Measurements from ENCODE around the gene SLC17A9.

SLC17A9 gene

GRCh38 chr20:63014287-63014686, 61.8 kb downstream of the SLC17A9 start:
- DNase-seq (ENCODE audit: insufficient read length, low spot score) = no peak
- FAIRE-seq = no peak

DNA sequence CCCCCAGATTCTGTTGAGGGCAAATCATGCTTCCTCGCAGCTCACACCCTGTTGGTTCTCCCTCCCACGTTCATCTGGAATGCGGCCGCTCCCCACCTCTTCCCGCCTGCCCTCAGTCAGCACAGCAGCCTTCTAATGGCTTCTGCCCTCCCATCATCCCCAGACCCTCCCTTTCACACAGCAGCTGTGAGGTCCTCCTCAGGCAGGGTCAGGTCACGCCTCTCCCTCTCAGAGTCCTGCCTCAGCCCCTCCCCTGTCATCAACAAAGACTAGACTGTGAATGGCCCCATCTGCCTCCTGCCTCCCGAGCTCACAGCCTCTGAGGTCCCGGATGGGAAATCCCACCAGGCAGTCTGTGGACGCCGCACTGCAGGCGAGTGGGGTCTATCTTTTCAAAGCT, 62.2 kb downstream of the SLC17A9 start:
- no peak for FAIRE-seq
- no peak for DNase-seq (ENCODE audit: insufficient read length, low spot score)

DNA sequence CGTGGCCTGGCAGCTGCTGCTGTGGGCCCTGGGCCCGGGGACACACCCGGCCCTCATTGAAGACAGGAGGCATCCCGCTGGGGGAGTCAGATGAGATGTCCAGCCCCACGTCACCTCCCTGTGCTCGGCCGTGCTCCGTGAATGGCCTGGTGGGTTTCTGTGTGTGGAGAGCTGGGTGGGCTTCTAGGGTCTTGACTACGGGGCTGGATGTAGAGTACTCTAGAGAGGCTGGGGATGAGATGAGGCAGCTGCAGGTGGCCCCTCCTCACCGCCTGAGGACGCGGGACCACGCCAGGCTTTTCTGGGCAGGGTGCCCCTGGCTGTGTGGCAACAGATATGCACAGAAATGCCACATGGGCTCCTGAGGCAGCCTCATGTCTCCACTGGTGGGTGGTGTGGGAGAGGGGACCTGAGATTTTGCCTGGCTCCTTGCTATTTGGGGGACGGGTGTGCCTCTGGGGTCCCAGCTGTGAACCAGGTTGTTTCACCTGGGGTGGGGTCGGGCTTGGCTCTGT, 62.7 kb downstream of the SLC17A9 start:
- FAIRE-seq = no peak

DNA sequence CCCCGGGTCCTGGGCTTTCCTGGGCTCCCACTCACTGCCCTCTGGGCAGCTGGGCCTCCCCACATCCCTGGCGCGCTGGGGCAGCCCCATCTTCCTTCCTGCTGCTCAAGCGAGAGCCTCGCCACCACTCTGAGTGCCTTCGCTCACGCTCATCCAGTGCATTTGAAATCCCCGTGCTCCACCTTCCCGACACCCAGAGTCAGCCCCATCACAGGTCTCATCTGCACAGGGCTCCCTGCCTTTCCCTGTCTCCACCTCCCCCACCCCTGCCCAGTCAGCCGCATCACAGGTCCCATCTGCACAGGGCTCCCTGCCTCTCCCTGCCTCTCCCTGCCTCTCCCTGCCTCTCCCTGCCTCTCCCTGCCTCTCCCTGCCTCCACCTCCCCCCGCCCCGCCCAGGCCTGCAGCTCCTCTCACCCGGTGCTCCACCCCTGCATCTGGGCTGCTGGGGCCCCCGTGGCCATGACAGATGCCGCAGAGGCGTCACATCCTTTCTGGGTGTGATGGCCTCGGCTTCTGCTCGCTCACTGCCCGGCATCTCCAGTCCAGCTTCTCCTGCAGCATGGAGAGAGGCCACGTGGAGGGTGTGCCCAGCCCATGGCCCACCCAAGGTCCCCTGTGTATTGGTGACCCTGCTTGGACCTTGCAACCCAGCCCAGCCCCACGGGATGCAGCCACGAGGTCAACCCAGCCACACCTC, 63.3 kb downstream of the SLC17A9 start:
- no peak for DNase-seq (ENCODE audit: insufficient read length, low spot score)
- no peak for FAIRE-seq

More for the DNA sequence above, 62.7 kb downstream of the SLC17A9 start:
- DNase-seq (ENCODE audit: insufficient read length, low spot score) = no peak

DNA sequence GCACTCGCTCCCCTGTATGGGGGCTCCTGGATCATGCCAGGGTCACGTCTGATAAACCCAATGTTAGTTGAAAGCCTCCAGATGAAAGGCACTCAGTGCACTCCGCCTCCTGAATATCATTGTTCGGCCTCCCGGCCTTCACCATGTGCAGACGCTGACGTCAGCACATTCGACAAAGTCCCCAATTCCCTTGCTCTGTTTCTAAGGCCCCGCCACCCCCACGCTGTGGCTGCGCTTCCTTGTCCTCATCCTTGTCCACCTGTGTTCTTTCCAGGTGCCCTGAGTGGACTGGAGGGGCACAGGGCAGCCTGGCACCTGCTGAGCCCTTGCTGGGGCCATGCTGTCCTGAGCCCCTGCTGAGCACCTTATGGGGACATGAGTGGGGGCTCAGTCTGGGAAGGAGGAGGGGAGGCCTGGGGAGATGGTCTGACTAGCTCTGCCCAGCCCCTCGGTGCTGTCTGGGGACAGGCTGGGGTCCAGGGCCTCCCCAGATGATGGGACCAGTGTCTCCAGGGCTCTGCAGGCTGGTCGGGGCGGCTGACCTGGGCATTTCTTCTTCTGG, 64.1 kb downstream of the SLC17A9 start:
- no peak for DNase-seq (ENCODE audit: insufficient read length, low spot score)
- no peak for FAIRE-seq

GRCh38 chr20:63017076-63017825, 64.7 kb downstream of the SLC17A9 start:
- no peak for FAIRE-seq
- no peak for DNase-seq (ENCODE audit: insufficient read length, low spot score)

- no peak for DNase-seq (ENCODE audit: insufficient read length, low spot score)
- no peak for FAIRE-seq
These were observed 65.4 kb downstream of the SLC17A9 start for GRCh38 chr20:63017826-63018411.

Measured in HTR-8/SVneo (cell line).